Prostate gland (tissue), 2 donors: ENCODE measurements around the gene CMTR2. TPM values are rescaled to one million over a fixed set of nuclear protein-coding genes. Genes with fewer than 3 reads are reported as not detected.

ENCODE experiments used
- DNase-seq: peaks from one replicate; pipeline ENCODE4 v3.0.0-alpha.2; 2019; ENCODE audit warnings: low spot score
- H3K27ac ChIP-seq, 2 donors: fragments of 200-600 bp; sonication (generic); 2 replicates each; pipeline ENCODE4 v1.5.1; 2017 to 2019
- H3K27me3 ChIP-seq: fragments of 200-600 bp; sonication (generic); replicated peaks from 2 replicates; pipeline ENCODE4 v1.5.1; 2019; ENCODE audit not compliant: insufficient read depth
- H3K36me3 ChIP-seq, 2 donors: fragments of 200-600 bp; sonication (generic); 1 replicate in 1 of 2; 2 replicates in 1 of 2; pipeline versions ENCODE4 v1.5.1 to v1.8.1; 2017 to 2019
- H3K4me1 ChIP-seq: fragments of 200-600 bp; sonication (generic); replicated peaks from 2 replicates; pipeline ENCODE4 v1.5.1; 2019
- H3K4me3 ChIP-seq, 2 donors: fragments of 200-600 bp; sonication (generic); 2 replicates each; pipeline ENCODE4 v1.5.1; 2017 to 2019
- H3K9me3 ChIP-seq: fragments of 200-600 bp; sonication (generic); 2 replicates; pipeline ENCODE4 v1.5.1; 2017
- POLR2A ChIP-seq: fragments of 450-650 bp; IDR thresholded peaks from one replicate; pipeline ENCODE4 v1.6.1; 2016; ENCODE audit warnings: antibody characterized with exemption, mild to moderate bottlenecking
- POLR2AphosphoS5 ChIP-seq: sonication (generic); formaldehyde crosslinking; IDR thresholded peaks from one replicate; pipeline ENCODE4 v1.6.1; 2017; ENCODE audit warnings: antibody characterized with exemption
- WGBS: methylation state at CpG from one replicate; pipeline ENCODE4 v1.1.5; 2018; 5-methylcytosine and 5-hydroxymethylcytosine counted together
- intact Hi-C: fragments of 100-400 bp; cut with DNase I; formaldehyde crosslinking; loops from one replicate; pipeline ENCODE4 v1.14.2; 2022
- total RNA-seq, 2 donors: library from RNA; depleted of rRNA; stranded (reverse); fragments of >200 nt; gene quantifications; one replicate each; pipeline ENCODE4 v1.1.0, GENCODE V29; 2016
- TF ChIP-seq, protein P1 (sequence below), 4 experiments: fragments of 200-600 bp in 2 of 4; fragments of 450-650 bp in 2 of 4; sonication (generic) in 2 of 4; IDR thresholded peaks; 1 replicate in 3 of 4; 2 replicates in 1 of 4; pipeline ENCODE4 v1.5.1; 2016 to 2019; ENCODE audit warnings: antibody characterized with exemption in 4 of 4, mild to moderate bottlenecking in 2 of 4, moderate library complexity in 2 of 4

Gene CMTR2, protein sequence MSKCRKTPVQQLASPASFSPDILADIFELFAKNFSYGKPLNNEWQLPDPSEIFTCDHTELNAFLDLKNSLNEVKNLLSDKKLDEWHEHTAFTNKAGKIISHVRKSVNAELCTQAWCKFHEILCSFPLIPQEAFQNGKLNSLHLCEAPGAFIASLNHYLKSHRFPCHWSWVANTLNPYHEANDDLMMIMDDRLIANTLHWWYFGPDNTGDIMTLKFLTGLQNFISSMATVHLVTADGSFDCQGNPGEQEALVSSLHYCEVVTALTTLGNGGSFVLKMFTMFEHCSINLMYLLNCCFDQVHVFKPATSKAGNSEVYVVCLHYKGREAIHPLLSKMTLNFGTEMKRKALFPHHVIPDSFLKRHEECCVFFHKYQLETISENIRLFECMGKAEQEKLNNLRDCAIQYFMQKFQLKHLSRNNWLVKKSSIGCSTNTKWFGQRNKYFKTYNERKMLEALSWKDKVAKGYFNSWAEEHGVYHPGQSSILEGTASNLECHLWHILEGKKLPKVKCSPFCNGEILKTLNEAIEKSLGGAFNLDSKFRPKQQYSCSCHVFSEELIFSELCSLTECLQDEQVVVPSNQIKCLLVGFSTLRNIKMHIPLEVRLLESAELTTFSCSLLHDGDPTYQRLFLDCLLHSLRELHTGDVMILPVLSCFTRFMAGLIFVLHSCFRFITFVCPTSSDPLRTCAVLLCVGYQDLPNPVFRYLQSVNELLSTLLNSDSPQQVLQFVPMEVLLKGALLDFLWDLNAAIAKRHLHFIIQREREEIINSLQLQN
- total RNA-seq: 10 to 100 TPM; 16.6 to 26.2 TPM

DNA sequence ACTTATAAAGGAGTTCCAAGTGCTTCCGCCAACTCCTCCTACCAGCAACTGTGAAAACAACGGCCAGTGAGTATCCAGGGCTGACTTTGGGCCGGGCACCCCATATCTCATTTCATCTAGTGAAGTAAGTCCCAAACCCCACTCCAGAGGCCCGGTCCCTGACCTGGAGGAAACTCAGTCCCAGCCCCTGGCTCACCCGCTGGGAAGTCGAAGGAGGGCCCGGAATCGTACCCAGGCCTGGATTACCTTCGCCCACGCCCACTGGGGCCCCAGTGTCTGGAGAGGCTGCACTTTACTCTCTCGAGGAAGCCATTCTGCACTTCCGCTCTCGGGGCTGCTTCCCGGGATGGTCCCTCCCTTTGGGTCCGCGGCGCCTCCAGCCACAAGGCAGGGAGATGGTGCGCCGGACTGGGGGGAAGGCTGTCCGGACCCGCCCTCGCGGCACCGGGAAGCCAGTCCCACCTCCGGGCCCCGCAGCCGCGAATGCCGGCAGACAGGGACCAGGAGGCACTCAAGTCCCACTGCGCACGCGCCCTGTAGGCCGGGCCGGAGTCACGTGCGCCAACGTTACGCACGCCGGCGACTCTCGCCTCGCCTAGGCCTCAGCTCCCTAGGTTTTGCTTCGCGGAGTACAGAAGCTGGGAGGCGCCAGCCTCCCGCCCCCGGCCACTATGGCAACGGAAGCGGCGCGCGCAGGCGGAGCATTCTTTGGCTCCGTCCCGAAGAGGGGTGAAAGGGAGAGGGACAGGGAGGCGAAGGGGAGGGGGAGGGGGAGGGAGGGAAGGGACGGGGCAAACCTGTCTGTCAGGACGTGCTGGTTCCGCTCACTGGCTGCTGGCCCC is at the start of gene CMTR2:
Gene CMTR2, minus strand, starts transcription at position 513 of the 842 bp plus-strand sequence. CDS start 3,482 bp downstream, outside the sequence.
- no peaks in the 10 kb centered on the region for H3K36me3 ChIP-seq
- H3K4me3 ChIP-seq: peak within 1 kb of the TSS; percentile 73 to 80
- H3K9me3 ChIP-seq: no peaks in the 10 kb centered on the region
- intact Hi-C loops: no loop called here
- no peaks in the 10 kb centered on the region for H3K27me3 ChIP-seq
- DNase-seq: peak; percentile 95
- TF ChIP-seq, protein P1, sequence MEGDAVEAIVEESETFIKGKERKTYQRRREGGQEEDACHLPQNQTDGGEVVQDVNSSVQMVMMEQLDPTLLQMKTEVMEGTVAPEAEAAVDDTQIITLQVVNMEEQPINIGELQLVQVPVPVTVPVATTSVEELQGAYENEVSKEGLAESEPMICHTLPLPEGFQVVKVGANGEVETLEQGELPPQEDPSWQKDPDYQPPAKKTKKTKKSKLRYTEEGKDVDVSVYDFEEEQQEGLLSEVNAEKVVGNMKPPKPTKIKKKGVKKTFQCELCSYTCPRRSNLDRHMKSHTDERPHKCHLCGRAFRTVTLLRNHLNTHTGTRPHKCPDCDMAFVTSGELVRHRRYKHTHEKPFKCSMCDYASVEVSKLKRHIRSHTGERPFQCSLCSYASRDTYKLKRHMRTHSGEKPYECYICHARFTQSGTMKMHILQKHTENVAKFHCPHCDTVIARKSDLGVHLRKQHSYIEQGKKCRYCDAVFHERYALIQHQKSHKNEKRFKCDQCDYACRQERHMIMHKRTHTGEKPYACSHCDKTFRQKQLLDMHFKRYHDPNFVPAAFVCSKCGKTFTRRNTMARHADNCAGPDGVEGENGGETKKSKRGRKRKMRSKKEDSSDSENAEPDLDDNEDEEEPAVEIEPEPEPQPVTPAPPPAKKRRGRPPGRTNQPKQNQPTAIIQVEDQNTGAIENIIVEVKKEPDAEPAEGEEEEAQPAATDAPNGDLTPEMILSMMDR (IDR thresholded peaks at IDR 0.05): peak in 2 of 4 experiments; percentile 26 to 46
- TF ChIP-seq POLR2AphosphoS5 (peak; percentile 88), POLR2A (peak; percentile 69)
- peak within 1 kb of the TSS; percentile 90 to 91 for H3K27ac ChIP-seq
- no peaks in the 10 kb centered on the region for H3K4me1 ChIP-seq
- under 1% methylated on average over 35 of the region's 60 CpGs for whole genome bisulfite sequencing

DNA sequence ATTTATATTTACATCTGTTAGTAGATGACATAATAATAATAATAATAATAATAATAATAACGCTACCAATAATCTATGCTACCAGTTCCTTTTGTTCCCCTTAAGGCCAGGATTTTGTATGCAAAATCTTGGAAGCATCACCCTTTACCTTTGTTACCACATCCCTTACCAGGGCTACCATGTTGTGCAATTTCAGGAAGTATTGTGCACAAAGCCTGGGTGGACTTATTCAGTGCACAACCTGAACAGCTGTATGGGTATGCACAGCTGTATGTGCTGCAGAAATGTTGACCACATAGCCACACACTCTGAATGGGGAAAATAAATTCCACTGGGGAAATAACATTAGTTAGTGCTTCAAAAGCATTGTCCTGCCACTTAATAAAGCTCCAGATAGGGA is 49.4 kb upstream of the CMTR2 start:
- H3K9me3 ChIP-seq: no peaks in the 10 kb centered on the region
- H3K4me3 ChIP-seq: no peak overlapping the region
- H3K27me3 ChIP-seq: no peaks in the 10 kb centered on the region
- H3K27ac ChIP-seq: no peak overlapping the region
- no peaks in the 10 kb centered on the region for H3K4me1 ChIP-seq
- intact Hi-C loops: no loop called here
- 88% methylated on average over 1 of the region's 1 CpG for WGBS
- TF ChIP-seq POLR2AphosphoS5 (no peak), POLR2A (no peak)
- TF ChIP-seq, protein P1 (IDR thresholded peaks at IDR 0.05): no peak
- no peaks in the 10 kb centered on the region for H3K36me3 ChIP-seq
- DNase-seq: no peak

DNA sequence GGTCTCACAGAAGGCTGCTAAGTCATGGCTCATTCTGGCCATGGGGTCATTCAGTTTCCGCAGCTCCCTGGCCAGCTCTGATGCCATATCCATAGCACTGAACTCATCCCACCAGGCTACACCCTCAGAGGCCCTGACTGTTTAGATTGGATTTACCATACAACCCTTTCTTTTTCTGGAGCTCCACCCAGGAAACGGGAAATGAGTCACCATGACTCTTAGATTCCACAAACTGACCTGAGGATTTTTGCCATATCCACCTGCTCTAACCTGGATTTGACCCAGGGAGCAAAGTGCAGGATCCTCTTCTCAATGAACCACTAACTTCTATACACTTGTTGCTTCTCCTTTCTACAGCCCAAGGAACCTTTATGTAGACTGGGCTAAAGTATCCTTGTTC is 49.0 kb upstream of the CMTR2 start:
- H3K4me3 ChIP-seq: no peak overlapping the region
- intact Hi-C loops: no loop called here
- H3K27me3 ChIP-seq: no peaks in the 10 kb centered on the region
- TF ChIP-seq POLR2AphosphoS5 (no peak), POLR2A (no peak)
- TF ChIP-seq, protein P1 (IDR thresholded peaks at IDR 0.05): no peak
- H3K4me1 ChIP-seq: no peaks in the 10 kb centered on the region
- no peak overlapping the region for H3K27ac ChIP-seq
- DNase-seq: no peak
- H3K9me3 ChIP-seq: no peaks in the 10 kb centered on the region
- H3K36me3 ChIP-seq: no peaks in the 10 kb centered on the region
- 90% methylated on average over 2 of the region's 2 CpGs for WGBS

DNA sequence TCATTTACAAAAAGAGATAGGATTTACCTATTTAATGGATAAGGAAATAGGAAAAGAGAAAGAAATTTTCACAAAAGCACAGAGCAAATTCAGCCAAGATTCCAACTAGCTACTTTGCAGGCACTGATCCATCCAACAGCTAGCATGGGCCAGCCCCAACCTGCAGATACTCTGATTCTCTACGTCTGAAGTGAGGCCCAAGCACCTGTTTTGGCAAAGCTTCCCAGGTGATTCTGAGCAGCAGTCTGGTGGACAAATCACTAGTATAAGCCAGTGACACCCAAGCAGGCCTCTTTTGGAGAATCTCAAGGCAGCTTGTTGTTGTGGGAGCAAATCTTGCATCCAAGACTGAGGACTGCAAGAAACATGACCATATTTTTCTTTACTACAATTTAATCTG is 48.4 kb upstream of the CMTR2 start:
- no peak for TF ChIP-seq POLR2AphosphoS5
- no peak overlapping the region for H3K27ac ChIP-seq
- H3K4me3 ChIP-seq: no peak overlapping the region
- 22% methylated on average over 1 of the region's 1 CpG for WGBS
- H3K4me1 ChIP-seq: no peaks in the 10 kb centered on the region
- H3K9me3 ChIP-seq: no peaks in the 10 kb centered on the region
- no peak for DNase-seq
- no peaks in the 10 kb centered on the region for H3K36me3 ChIP-seq
- intact Hi-C loops: no loop called here
- no peaks in the 10 kb centered on the region for H3K27me3 ChIP-seq

DNA sequence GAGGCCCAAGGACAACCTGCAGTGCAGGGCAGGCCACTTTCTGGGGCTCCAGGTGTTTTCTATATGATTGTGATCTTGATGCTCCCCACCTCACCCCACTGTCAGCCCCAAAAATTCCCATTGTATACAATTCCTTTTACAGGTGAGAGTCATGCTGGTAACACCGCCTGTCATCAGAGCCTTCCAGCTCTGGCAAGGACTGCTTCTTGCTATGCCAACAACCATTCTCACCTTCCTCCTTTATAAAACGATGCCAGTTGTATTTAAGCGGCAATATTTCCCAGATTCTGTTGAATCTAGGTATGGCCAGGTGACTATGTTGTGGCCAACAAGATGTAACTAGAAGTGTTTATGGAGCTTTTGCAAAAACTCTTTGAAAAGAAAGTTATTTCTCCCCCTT is 38.9 kb upstream of the CMTR2 start:
- intact Hi-C loops: no loop called here
- no peaks in the 10 kb centered on the region for H3K9me3 ChIP-seq
- no peak for DNase-seq
- 72% methylated on average over 3 of the region's 3 CpGs for WGBS
- H3K4me3 ChIP-seq: no peak overlapping the region
- H3K4me1 ChIP-seq: no peaks in the 10 kb centered on the region
- H3K27ac ChIP-seq: no peak overlapping the region
- no peaks in the 10 kb centered on the region for H3K36me3 ChIP-seq
- TF ChIP-seq POLR2AphosphoS5: no peak
- TF ChIP-seq POLR2A: no peak
- TF ChIP-seq, protein P1 (IDR thresholded peaks at IDR 0.05): no peak
- no peaks in the 10 kb centered on the region for H3K27me3 ChIP-seq
